ENCODE results near the gene ARL6IP5.

Gene ARL6IP5

GRCh38 chr3:69113536-69113935 is 28.8 kb downstream of the ARL6IP5 start:
- TF ChIP-seq CTCF (IDR thresholded peaks at IDR 0.05) = no peak

- no peak for TF ChIP-seq CTCF (IDR thresholded peaks at IDR 0.05)
Observed at GRCh38 chr3:69115731-69116130, 31.0 kb downstream of the ARL6IP5 start.

- no peak for TF ChIP-seq CTCF (IDR thresholded peaks at IDR 0.05)
Observed at GRCh38 chr3:69116162-69116561, 31.4 kb downstream of the ARL6IP5 start.

GRCh38 chr3:69116897-69117296 is 32.2 kb downstream of the ARL6IP5 start:
- no peak for TF ChIP-seq CTCF (IDR thresholded peaks at IDR 0.05)

GRCh38 chr3:69118555-69118954 is 33.8 kb downstream of the ARL6IP5 start:
- TF ChIP-seq CTCF (IDR thresholded peaks at IDR 0.05) = no peak

- TF ChIP-seq CTCF (IDR thresholded peaks at IDR 0.05) = no peak
Observed at GRCh38 chr3:69119138-69119537, 34.4 kb downstream of the ARL6IP5 start.

- no peak for TF ChIP-seq CTCF (IDR thresholded peaks at IDR 0.05)
Observed at GRCh38 chr3:69119681-69120080, 34.9 kb downstream of the ARL6IP5 start.

GRCh38 chr3:69120879-69121464 is 36.2 kb downstream of the ARL6IP5 start:
- TF ChIP-seq CTCF (IDR thresholded peaks at IDR 0.05) = peak; percentile 92
